ENCODE measurements around the gene IL6R. TPM values are rescaled to one million over a fixed set of nuclear protein-coding genes. Genes with fewer than 3 reads are reported as not detected.

The IL6R gene
- total and polyA plus RNA-seq, 8 donors: 4.5 to 65.3 (median 5.7) TPM

GRCh38 chr1:154468535-154469250 lies 63.5 kb downstream of the IL6R start:
- Histone ChIP-seq H3K27me3 (no peaks in the 10 kb centered on the region), H3K36me3 (peaks cover 0 to 42% of the 10 kb centered on the region in 2 donors), H3K4me3 (no peak overlapping the region), H3K9me3 (no peaks in the 10 kb centered on the region), H3K27ac (no peak overlapping the region), H3K4me1 (peaks cover 6 to 40% of the 10 kb centered on the region in 2 donors)
- DNase-seq (peak in 1 of 4 donors; percentile 9), ATAC-seq (no peak)
- TF ChIP-seq CTCF (IDR thresholded peaks at IDR 0.05): no peak
- intact Hi-C loops (cut with DNase I): no loop called here

- Histone ChIP-seq H3K27ac (no peak overlapping the region), H3K36me3 (peaks cover 0 to 37% of the 10 kb centered on the region in 2 donors), H3K9me3 (no peaks in the 10 kb centered on the region), H3K4me1 (peaks cover 10 to 38% of the 10 kb centered on the region in 2 donors), H3K4me3 (no peak overlapping the region), H3K27me3 (no peaks in the 10 kb centered on the region)
- ATAC-seq: peak; percentile 89
- TF ChIP-seq CTCF (IDR thresholded peaks at IDR 0.05): no peak
- DNase-seq: peak in 1 of 4 donors; percentile 52
- intact Hi-C loops (cut with DNase I): no loop called here
Observed at GRCh38 chr1:154469844-154470560, 64.9 kb downstream of the IL6R start.

GRCh38 chr1:154471304-154471703 lies 66.2 kb downstream of the IL6R start:
- H3K9me3 ChIP-seq: no peaks in the 10 kb centered on the region
- H3K4me1 ChIP-seq: peaks cover 12 to 32% of the 10 kb centered on the region in 2 donors
- no peaks in the 10 kb centered on the region for H3K27me3 ChIP-seq
- intact Hi-C loops (cut with DNase I): no loop called here
- DNase-seq: no peak
- peaks cover 0 to 24% of the 10 kb centered on the region in 2 donors for H3K36me3 ChIP-seq
- no peak for ATAC-seq
- no peak overlapping the region for H3K27ac ChIP-seq
- H3K4me3 ChIP-seq: no peak overlapping the region
- TF ChIP-seq CTCF (IDR thresholded peaks at IDR 0.05): no peak

GRCh38 chr1:154474802-154475201 lies 69.7 kb downstream of the IL6R start:
- Histone ChIP-seq H3K27ac (no peak overlapping the region), H3K27me3 (no peaks in the 10 kb centered on the region), H3K4me3 (no peak overlapping the region), H3K36me3 (peaks cover 0 to 3% of the 10 kb centered on the region in 2 donors), H3K9me3 (no peaks in the 10 kb centered on the region), H3K4me1 (peaks cover 8 to 40% of the 10 kb centered on the region in 2 donors)
- TF ChIP-seq CTCF (IDR thresholded peaks at IDR 0.05): no peak
- DNase-seq (peak in 1 of 4 donors; percentile 85), ATAC-seq (peak; percentile 75)
- intact Hi-C loops (cut with DNase I): no loop called here

GRCh38 chr1:154476791-154477190 lies 71.6 kb downstream of the IL6R start:
- no peak overlapping the region for H3K27ac ChIP-seq

More at GRCh38 chr1:154476791-154477190, 71.6 kb downstream of the IL6R start:
- no peak for ATAC-seq
- Histone ChIP-seq H3K4me3 (no peak overlapping the region), H3K4me1 (peaks cover 8 to 44% of the 10 kb centered on the region in 2 donors), H3K36me3 (no peaks in the 10 kb centered on the region), H3K27me3 (no peaks in the 10 kb centered on the region), H3K9me3 (no peaks in the 10 kb centered on the region)
- TF ChIP-seq CTCF (IDR thresholded peaks at IDR 0.05): no peak
- intact Hi-C loops (cut with DNase I): no loop called here
- DNase-seq: no peak

Data from left lung (tissue), 10 donors.